K562 (cell line): ENCODE results near the gene STAT6. TPM values are rescaled to one million over a fixed set of nuclear protein-coding genes. Genes with fewer than 3 reads are reported as not detected.

Experiments used
- ATAC-seq: fragments of 200-7000 bp; cut with Tn5 transposase; 3 replicates; pipeline ENCODE4 v1.9.1; 2020; ENCODE audit warnings: moderate library complexity
- BruUV-seq: library from RNA; stranded (reverse); fragments of 400-500 nt; replicated peaks from 2 replicates; lab custom pipeline; 2021; lab: Mats Ljungman, UMichigan
- CTCF ChIA-PET: fragments of 300-600 bp; formaldehyde crosslinking; extraction: SDS; loops from one replicate; lab custom pipeline; 2021; ENCODE audit warnings: low intra/inter-chr PET ratio; lab: Yijun Ruan, JAX
- POLR2A ChIA-PET: fragments of 300-600, 350-650 bp; sonication (Branson Sonifier 250); formaldehyde crosslinking; extraction: SDS; loops from one replicate; lab custom pipeline; 2021; ENCODE audit warnings: antibody characterized with exemption, inconsistent platforms; lab: Yijun Ruan, JAX
- DNase-seq, 4 experiments: peaks; one replicate each; pipeline versions ENCODE4 v3.0.0 to v3.0.0-alpha.2; 2011 to 2018; ENCODE audit warnings: low spot score in 3 of 4, mixed read lengths in 3 of 4; ENCODE audit errors: extremely low read depth in 1 of 4
- FAIRE-seq: peaks from 2 replicates; lab custom pipeline; 2011; peaks lifted over from hg19 to GRCh38; lab: Jason Lieb, UNC
- H2AFZ ChIP-seq: 2 replicates; pipeline ENCODE4 v1.6.0; 2011; ENCODE audit warnings: low read depth, low read length, control low read depth, inconsistent platforms
- H3K27ac ChIP-seq: fragments of 200-600 bp; 3 replicates; pipeline ENCODE4 v1.8.0; 2011; ENCODE audit warnings: low read depth, mild to moderate bottlenecking, control low read depth, inconsistent platforms, low read length, moderate library complexity, mixed read lengths; ENCODE audit errors: extremely low read depth
- H3K27me3 ChIP-seq, 2 experiments: fragments of 300-600 bp in 1 of 2; 2 replicates in 1 of 2; 3 replicates in 1 of 2; pipeline versions ENCODE4 v1.6.0 to v1.8.0; 2011; ENCODE audit warnings: inconsistent platforms in 2 of 2, low read length in 2 of 2, mild to moderate bottlenecking in 1 of 2, mixed read lengths in 1 of 2, moderate library complexity in 1 of 2; ENCODE audit not compliant: control insufficient read depth in 2 of 2, insufficient read depth in 2 of 2
- H3K36me3 ChIP-seq: fragments of 300-600 bp; 3 replicates; pipeline ENCODE4 v1.8.0; 2011; ENCODE audit warnings: mild to moderate bottlenecking, low read length, inconsistent platforms; ENCODE audit not compliant: control insufficient read depth, insufficient read depth
- H3K4me1 ChIP-seq, 2 experiments: fragments of 200-600 bp in 1 of 2; replicated peaks in 1 of 2; 2 replicates in 1 of 2; 3 replicates in 1 of 2; pipeline versions ENCODE4 v1.5.1 to v1.8.0; 2011; ENCODE audit warnings: inconsistent platforms in 2 of 2, low read length in 2 of 2, mild to moderate bottlenecking in 1 of 2, mixed read lengths in 1 of 2, moderate library complexity in 1 of 2; ENCODE audit not compliant: control insufficient read depth in 2 of 2, insufficient read depth in 2 of 2
- H3K4me2 ChIP-seq: 2 replicates; pipeline ENCODE4 v1.6.1; 2011; ENCODE audit warnings: low read length, control low read depth, inconsistent platforms, mixed read lengths; ENCODE audit not compliant: insufficient read depth
- H3K4me3 ChIP-seq: fragments of 200-600 bp; sonication (generic), shearing (Covaris generic); 2 replicates; pipeline ENCODE4 v1.5.1; 2016; ENCODE audit warnings: control low read depth, inconsistent platforms
- H3K79me2 ChIP-seq: fragments of 200-600 bp; 3 replicates; pipeline ENCODE4 v1.8.0; 2011; ENCODE audit warnings: low read length, inconsistent platforms; ENCODE audit not compliant: control insufficient read depth, insufficient read depth
- H3K9ac ChIP-seq, 2 experiments: 2 replicates each; pipeline versions ENCODE4 v1.6.0 to v1.6.1; 2011; ENCODE audit warnings: low read depth in 2 of 2, low read length in 2 of 2, control low read depth in 1 of 2, inconsistent platforms in 1 of 2, mild to moderate bottlenecking in 1 of 2, mixed read lengths in 1 of 2; ENCODE audit not compliant: insufficient read depth in 1 of 2
- H3K9me1 ChIP-seq: one replicate; pipeline ENCODE4 v1.6.0; 2011; ENCODE audit warnings: inconsistent platforms, mild to moderate bottlenecking, low read length, moderate library complexity; ENCODE audit not compliant: control insufficient read depth, insufficient read depth
- H3K9me3 ChIP-seq: replicated peaks from 2 replicates; pipeline ENCODE4 v1.5.1; 2011; ENCODE audit warnings: low read depth, low read length, inconsistent platforms; ENCODE audit not compliant: control insufficient read depth, insufficient read depth
- H4K20me1 ChIP-seq: replicated peaks from 2 replicates; pipeline ENCODE4 v1.6.1; 2011; ENCODE audit warnings: low read length, inconsistent platforms, mixed read lengths; ENCODE audit not compliant: control insufficient read depth, insufficient read depth
- CAMTA2 ChIP-seq: fragments of 250-450 bp; sonication (Bioruptor Pico); conservative IDR thresholded peaks from 2 replicates; pipeline ENCODE4 v1.5.1; 2022
- ERF ChIP-seq: fragments of 450-650 bp; formaldehyde crosslinking; IDR thresholded peaks from 2 replicates; pipeline ENCODE4 v1.4.0; 2020; ENCODE audit warnings: mild to moderate bottlenecking, mixed read lengths
- FOXA3 ChIP-seq, 2 experiments: fragments of 450-650 bp in 1 of 2; sonication (generic) in 1 of 2; formaldehyde crosslinking; IDR thresholded peaks in 1 of 2; conservative IDR thresholded peaks in 1 of 2; 2 replicates each; pipeline versions ENCODE4 v1.4.0 to v1.8.0; 2020 to 2022; ENCODE audit warnings: mild to moderate bottlenecking in 2 of 2, missing genetic modification reagents in 1 of 2
- GATA2 ChIP-seq: sonication (generic); formaldehyde crosslinking; IDR thresholded peaks from 2 replicates; pipeline ENCODE4 v1.4.0; 2020; ENCODE audit warnings: mild to moderate bottlenecking, missing genetic modification reagents
- GATAD2B ChIP-seq: fragments of 450-650 bp; IDR thresholded peaks from 2 replicates; pipeline ENCODE4 v1.6.1; 2017; ENCODE audit warnings: mild to moderate bottlenecking, borderline replicate concordance
- HINFP ChIP-seq: fragments of 450-650 bp; conservative IDR thresholded peaks from 2 replicates; pipeline ENCODE4 v1.6.1; 2016; ENCODE audit warnings: missing genetic modification characterization, low read depth, mild to moderate bottlenecking, control low read depth, missing compliant biosample characterization
- HLTF ChIP-seq: fragments of 450-650 bp; IDR thresholded peaks from 2 replicates; pipeline ENCODE4 v1.6.1; 2016
- HNRNPLL ChIP-seq: fragments of 200-400 bp; formaldehyde crosslinking; IDR thresholded peaks from 2 replicates; pipeline ENCODE4 v1.6.1; 2017; ENCODE audit warnings: low read length, low read depth, mild to moderate bottlenecking; ENCODE audit not compliant: poor library complexity, severe bottlenecking
- SETDB1 ChIP-seq: IDR thresholded peaks from one replicate; pipeline ENCODE4 v1.6.1; 2012; ENCODE audit warnings: low read length, control low read depth, inconsistent platforms
- SMARCA5 ChIP-seq: fragments of 450-650 bp; IDR thresholded peaks from 2 replicates; pipeline ENCODE4 v1.6.1; 2016
- SNRNP70 ChIP-seq: fragments of 200-400 bp; formaldehyde crosslinking; optimal IDR thresholded peaks from 2 replicates; pipeline ENCODE3; 2017; ENCODE audit warnings: low read depth, low read length
- SRSF7 ChIP-seq: fragments of 200-400 bp; formaldehyde crosslinking; optimal IDR thresholded peaks from 2 replicates; pipeline ENCODE3; 2017; ENCODE audit warnings: mild to moderate bottlenecking, low read depth, low read length
- TBL1XR1 ChIP-seq, 2 experiments: IDR thresholded peaks; 2 replicates each; pipeline ENCODE4 v1.6.1; 2012; ENCODE audit warnings: improper control_type of control experiment in 2 of 2, low read length in 2 of 2, mild to moderate bottlenecking in 1 of 2
- TSC22D4 ChIP-seq: fragments of 450-650 bp; IDR thresholded peaks from 2 replicates; pipeline ENCODE4 v1.6.1; 2016; ENCODE audit warnings: missing genetic modification characterization, missing biosample characterization, control low read depth
- XRCC3 ChIP-seq: fragments of 450-650 bp; IDR thresholded peaks from 2 replicates; pipeline ENCODE4 v1.6.1; 2017; ENCODE audit warnings: mild to moderate bottlenecking, moderate library complexity
- ZNF140 ChIP-seq: fragments of 250-450 bp; sonication (Bioruptor Pico); IDR thresholded peaks from 2 replicates; pipeline ENCODE4 v1.8.0; 2021; ENCODE audit warnings: moderate library complexity, mild to moderate bottlenecking, inconsistent platforms
- ZNF75A ChIP-seq: fragments of 450-650 bp; formaldehyde crosslinking; IDR thresholded peaks from 2 replicates; pipeline ENCODE4 v1.4.0; 2020; ENCODE audit warnings: mild to moderate bottlenecking
- ZNF79 ChIP-seq: fragments of 250-450 bp; sonication (Bioruptor Pico); IDR thresholded peaks from 2 replicates; pipeline ENCODE4 v1.4.0; 2020; ENCODE audit warnings: low read depth, mild to moderate bottlenecking, moderate library complexity
- WGBS: fragments of 100-300 bp; shearing (Covaris generic); methylation state at CpG from one replicate; pipeline ENCODE4 v1.1.6; 2016; ENCODE audit warnings: low coverage, mixed read lengths; ENCODE audit not compliant: insufficient coverage; ENCODE audit errors: missing lambda C conversion rate; 5-methylcytosine and 5-hydroxymethylcytosine counted together
- in situ Hi-C: fragments of 300-500 bp; cut with MboI; formaldehyde crosslinking; loops from 4 replicates; pipeline ENCODE4 v1.15.0; 2018; ENCODE audit warnings: inconsistent platforms, mixed read lengths
- intact Hi-C: fragments of 100-400 bp; cut with micrococcal nuclease; formaldehyde crosslinking; loops from 2 replicates; pipeline ENCODE4 v1.14.2; 2022
- polyA plus RNA-seq, 8 experiments: library from polyadenylated mRNA; depleted of rRNA in 4 of 8; stranded (reverse) in 5 of 8; unstranded in 3 of 8; fragments of >200 nt; fragmentation: Nextera tagmentation in 2 of 8; fragmentation: Illumina TruSeq in 1 of 8; extraction: Ambion mirVana in 2 of 8; extraction: Trizol in 1 of 8; gene quantifications; 2 replicates each; pipeline versions ENCODE4 v1.2.1 to v1.2.3, GENCODE V29; 2011 to 2014; ENCODE audit warnings: inconsistent platforms in 1 of 8, missing spikeins in 1 of 8
- total RNA-seq, 7 experiments: library from RNA; depleted of rRNA in 6 of 7; stranded (reverse); fragments of >200 nt in 6 of 7; fragmentation: Illumina TruSeq in 2 of 7; extraction: Trizol in 2 of 7; gene quantifications; 2 replicates each; pipeline versions ENCODE4 v1.2.1 to v1.2.3, GENCODE V29; 2011 to 2021; ENCODE audit warnings: low replicate concordance in 1 of 7
- TF ChIP-seq, protein P1 (sequence below): fragments of 450-650 bp; formaldehyde crosslinking; IDR thresholded peaks from 2 replicates; pipeline ENCODE4 v1.4.0; 2020; ENCODE audit warnings: mild to moderate bottlenecking

STAT6 gene
- total and polyA plus RNA-seq, 9 of the 15 experiments (the other 6 are each of a cell fraction or from before 2014, with no cell fraction given), result 2.4 to 49.5 (median 26.5) TPM

DNA sequence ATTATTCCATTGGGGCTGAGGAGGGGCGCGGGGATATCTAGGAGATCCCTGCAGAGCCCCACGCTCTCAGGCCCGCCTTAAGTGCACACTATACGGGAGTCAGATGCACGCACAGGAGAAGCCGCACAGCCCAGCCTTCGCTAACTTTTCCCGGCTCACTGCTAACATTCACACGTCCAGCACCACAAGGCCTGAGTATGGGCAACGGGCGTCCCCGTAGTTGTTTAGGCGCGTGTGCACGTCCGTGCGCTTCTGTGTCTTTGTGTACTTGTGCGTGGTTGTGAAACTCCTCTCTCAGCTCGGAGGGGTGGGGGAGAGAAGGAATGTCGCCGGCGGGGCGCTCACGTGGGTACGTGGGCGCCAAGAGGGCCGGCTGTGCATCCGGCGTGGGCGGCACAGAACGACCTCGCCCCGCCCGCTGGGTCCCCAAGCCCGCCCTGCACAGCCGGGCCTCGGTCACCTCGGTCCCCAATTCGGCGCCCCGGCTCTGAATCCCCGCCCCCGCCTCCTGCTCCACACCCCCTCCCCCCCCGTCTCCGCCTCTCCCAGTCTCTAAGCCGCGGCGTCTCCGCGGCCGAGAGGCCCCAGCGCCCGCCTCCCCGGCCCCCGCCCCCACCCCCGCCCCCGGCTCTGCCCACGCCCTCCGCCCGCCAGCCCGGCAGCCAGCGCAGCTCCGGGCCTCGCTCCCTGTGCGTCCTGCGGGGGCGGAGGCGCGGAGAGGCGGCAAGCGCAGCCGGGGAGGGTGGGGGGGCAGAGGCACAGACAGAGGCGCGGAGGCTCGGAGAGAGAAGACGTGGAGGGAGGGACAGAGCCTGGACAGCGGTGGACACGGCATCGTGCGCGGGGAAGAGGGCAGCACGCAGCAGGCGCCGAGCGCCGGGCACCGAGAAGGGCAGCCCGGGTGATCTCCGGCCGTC lies 22.6 kb downstream of the STAT6 start, which contains the start of gene NAB2:
NAB2 (plus strand) TSS at position 761 of the 917 bp plus-strand sequence. CDS start 158 bp downstream, outside the sequence.
- Histone ChIP-seq H3K9me3 (no peaks in the 10 kb centered on the region), H3K9ac (peak within 1 kb of the TSS; percentile 93 to 98), H3K4me2 (peak within 1 kb of the TSS; percentile 93), H3K27ac (peak within 1 kb of the TSS; percentile 93), H4K20me1 (peaks cover 5% of the 10 kb centered on the region), H3K27me3 (no peaks in the 10 kb centered on the region), H3K79me2 (peaks cover 40% of the 10 kb centered on the region), H3K4me3 (peak within 1 kb of the TSS; percentile 75), H3K9me1 (no peaks in the 10 kb centered on the region), H3K4me1 (peaks cover 33 to 65% of the 10 kb centered on the region in 2 experiments), H3K36me3 (peaks cover 30% of the 10 kb centered on the region), H2AFZ (peak within 1 kb of the TSS; percentile 74)
- BruUV-seq, result no TSS peak
- under 1% methylated on average over 35 of the region's 91 CpGs for WGBS
- POLR2A ChIA-PET, result interaction anchor here (0.5 to 6.0 kb wide), 6 partner anchors 8 to 451 kb away, joined by 3 to 44 read pairs (median 4); partner anchors contain the start of gene NEMP1
- CTCF ChIA-PET, result interaction anchor here (1.3 kb wide), 2 partner anchors 20 to 24 kb away, joined by 3 read pairs; no protein-coding TSS in a partner anchor
- DNase-seq (peak; percentile 85 to 97 (median 90)), FAIRE-seq (peak; percentile 62), ATAC-seq (peak; percentile 69)
- in situ Hi-C loops (no loop called here), intact Hi-C loops (loop anchor here (1.0 to 10.0 kb wide), 2 partner anchors 23 to 454 kb away; partner anchors contain the start of genes BAZ2A and STAT6)
- TF ChIP-seq SRSF7 (no peak), TSC22D4 (tag) (no peak), HLTF (no peak), SMARCA5 (peak; percentile 43; the same call in 1 of the 2 replicates), TBL1XR1 (IDR thresholded peaks at IDR 0.05; ENCODE audit: low read length in 2 of 2) (peak in 1 of 2 experiments; percentile 26; a peak in 1 of 4 replicates), FOXA3 (CRISPR knock-in tag; conservative IDR thresholded peaks at IDR 0.05 in 1 of 2, IDR thresholded peaks at IDR 0.05 in 1 of 2) (peak in 1 of 2 experiments; percentile 78; a peak in 2 of 4 replicates), ZNF75A (CRISPR knock-in tag) (no peak), ZNF140 (no peak), GATAD2B (no peak), ZNF79 (CRISPR knock-in tag) (no peak), SETDB1 (no peak), GATA2 (CRISPR knock-in tag) (no peak), HNRNPLL (peak; percentile 46), ERF (peak; percentile 62; the same call in 1 of the 2 replicates), CAMTA2 (no peak), XRCC3 (no peak), HINFP (tag) (no peak), SNRNP70 (no peak)
- TF ChIP-seq, protein P1, sequence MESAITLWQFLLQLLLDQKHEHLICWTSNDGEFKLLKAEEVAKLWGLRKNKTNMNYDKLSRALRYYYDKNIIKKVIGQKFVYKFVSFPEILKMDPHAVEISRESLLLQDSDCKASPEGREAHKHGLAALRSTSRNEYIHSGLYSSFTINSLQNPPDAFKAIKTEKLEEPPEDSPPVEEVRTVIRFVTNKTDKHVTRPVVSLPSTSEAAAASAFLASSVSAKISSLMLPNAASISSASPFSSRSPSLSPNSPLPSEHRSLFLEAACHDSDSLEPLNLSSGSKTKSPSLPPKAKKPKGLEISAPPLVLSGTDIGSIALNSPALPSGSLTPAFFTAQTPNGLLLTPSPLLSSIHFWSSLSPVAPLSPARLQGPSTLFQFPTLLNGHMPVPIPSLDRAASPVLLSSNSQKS (CRISPR knock-in tag), result no peak
